ENCODE measurements around the gene PON3. TPM values are rescaled to one million over a fixed set of nuclear protein-coding genes. Genes with fewer than 3 reads are reported as not detected.

Gene PON3
- not detected in 2 replicates for total RNA-seq (2021)
- long read RNA-seq, result 0 reads

- no CpG with 5 or more reads among the region's 68 CpGs for WGBS (ENCODE audit: extremely low coverage, insufficient read length, low lambda C conversion rate)
- Histone ChIP-seq H2AFZ (ENCODE audit: low read length) (no peak within 1 kb of the TSS), H3K18ac (ENCODE audit: insufficient read length, low read depth, low read length) (no peak within 1 kb of the TSS)
These were observed at the start of gene PON3 for GRCh38 chr7:95396136-95397032. Gene PON3 (minus strand): TSS chr7:95396375. CDS start chr7:95396350, 25 bp downstream.

More at GRCh38 chr7:95396136-95397032, at the start of gene PON3:
- Histone ChIP-seq H3K4me2 (ENCODE audit: insufficient read depth, insufficient read length, low read length) (no peak within 1 kb of the TSS), H3K9me3 (ENCODE audit: control insufficient read depth, low read depth, low read length) (no peaks in the 10 kb centered on the region), H3K27ac (ENCODE audit: insufficient read length, low read depth, low read length) (no peak within 1 kb of the TSS), H2BK15ac (ENCODE audit: low read depth, low read length) (no peak within 1 kb of the TSS), H3K4me1 (ENCODE audit: insufficient read depth, low read length) (no peaks in the 10 kb centered on the region), H4K5ac (ENCODE audit: insufficient read length, low read depth, low read length) (no peak within 1 kb of the TSS), H3K79me1 (ENCODE audit: insufficient read depth, low read depth, low read length, poor library complexity, severe bottlenecking) (no peaks in the 10 kb centered on the region), H3K4ac (ENCODE audit: low read depth, low read length) (no peak within 1 kb of the TSS), H3K23me2 (ENCODE audit: insufficient read length, low read depth, low read length, poor library complexity, severe bottlenecking) (no peaks in the 10 kb centered on the region), H2BK20ac (ENCODE audit: low read depth, low read length, poor library complexity, severe bottlenecking) (no peak within 1 kb of the TSS), H2BK5ac (ENCODE audit: insufficient read length, low read length) (no peak within 1 kb of the TSS), H3K27me3 (ENCODE audit: insufficient read depth, low read length) (no peaks in the 10 kb centered on the region), H4K20me1 (ENCODE audit: control insufficient read depth, insufficient read depth, insufficient read length) (no peaks in the 10 kb centered on the region), H3K9ac (ENCODE audit: extremely low read depth, insufficient read length, low read length) (no peak within 1 kb of the TSS), H3K23ac (ENCODE audit: insufficient read length, low read depth, low read length) (no peak within 1 kb of the TSS), H3K14ac (ENCODE audit: insufficient read depth, low read length) (no peak within 1 kb of the TSS), H2BK12ac (ENCODE audit: insufficient read length, low read depth, low read length) (no peak within 1 kb of the TSS), H4K8ac (replicated peaks; ENCODE audit: insufficient read length, low read depth, low read length) (no peak within 1 kb of the TSS), H3K79me2 (ENCODE audit: insufficient read depth, low read length) (no peaks in the 10 kb centered on the region), H3T11ph (ENCODE audit: low read length) (no peak within 1 kb of the TSS), H4K91ac (ENCODE audit: insufficient read length, low read depth, low read length) (no peak within 1 kb of the TSS), H2AK5ac (ENCODE audit: insufficient read length, low read length) (no peak within 1 kb of the TSS), H3K56ac (ENCODE audit: insufficient read length, low read depth, low read length) (no peak within 1 kb of the TSS), H2BK120ac (ENCODE audit: low read depth, low read length, poor library complexity, severe bottlenecking) (no peak within 1 kb of the TSS)
- Mint-ChIP-seq H3K4me3 (no peak within 1 kb of the TSS), H3K4me1 (peaks cover 2 to 4% of the 10 kb centered on the region in 2 experiments; a peak in 1 of 4 replicates), H3K9me3 (no peaks in the 10 kb centered on the region), H3K36me3 (ENCODE audit: insufficient read depth in 1 of 3, low read depth in 3 of 3) (no peaks in the 10 kb centered on the region), H3K27ac (no peak within 1 kb of the TSS; a peak in 1 of 7 replicates), H3K27me3 (ENCODE audit: low read depth) (no peaks in the 10 kb centered on the region)
- peak; percentile 54; the same call in 2 of the 3 replicates for TF ChIP-seq CTCF (conservative IDR thresholded peaks at IDR 0.05)
- DNase-seq, result peak; percentile 66
